Neutrophil (primary cell): ENCODE measurements around the gene CCR6.

Experiments used
- H3K27ac ChIP-seq: fragments of 200-600 bp; sonication (generic); 2 replicates; pipeline ENCODE4 v1.5.1; 2016; ENCODE audit warnings: mild to moderate bottlenecking, moderate library complexity
- H3K27me3 ChIP-seq: fragments of 200-600 bp; sonication (generic); 2 replicates; pipeline ENCODE4 v1.6.0; 2016; ENCODE audit warnings: mild to moderate bottlenecking
- H3K36me3 ChIP-seq: fragments of 200-600 bp; sonication (generic); 2 replicates; pipeline ENCODE4 v1.5.1; 2017
- H3K4me1 ChIP-seq, 2 experiments: fragments of 200-600 bp in 1 of 2; sonication (generic) in 1 of 2; 1 replicate in 1 of 2; 2 replicates in 1 of 2; pipeline versions ENCODE4 v1.5.1 to v1.6.1; 2013 to 2016; ENCODE audit warnings: low read depth in 1 of 2, low read length in 1 of 2, mild to moderate bottlenecking in 1 of 2, moderate library complexity in 1 of 2; ENCODE audit not compliant: control insufficient read depth in 1 of 2, insufficient read depth in 1 of 2
- H3K4me3 ChIP-seq, 2 experiments: fragments of 200-600 bp in 1 of 2; sonication (generic) in 1 of 2; 1 replicate in 1 of 2; 2 replicates in 1 of 2; pipeline ENCODE4 v1.5.1; 2013 to 2016; ENCODE audit warnings: low read depth in 1 of 2, low read length in 1 of 2, mild to moderate bottlenecking in 1 of 2, moderate library complexity in 1 of 2
- H3K9me3 ChIP-seq: fragments of 200-600 bp; sonication (generic); 2 replicates; pipeline ENCODE4 v1.5.1; 2016
- CTCF ChIP-seq: fragments of 200-600 bp; sonication (generic); IDR thresholded peaks from 2 replicates; pipeline ENCODE4 v1.5.1; 2016; ENCODE audit warnings: antibody characterized with exemption

Gene CCR6

GRCh38 chr6:167121335-167121841 lies 1.5 kb upstream of the CCR6 start:
- TF ChIP-seq CTCF = no peak
- no peaks in the 10 kb centered on the region for H3K9me3 ChIP-seq
- H3K4me1 ChIP-seq = peaks cover 0 to 3% of the 10 kb centered on the region in 2 experiments
- no peaks in the 10 kb centered on the region for H3K36me3 ChIP-seq
- H3K27me3 ChIP-seq = no peaks in the 10 kb centered on the region
- no peak overlapping the region for H3K27ac ChIP-seq
- H3K4me3 ChIP-seq = no peak overlapping the region

- Histone ChIP-seq H3K9me3 (no peaks in the 10 kb centered on the region), H3K27ac (no peak overlapping the region), H3K4me1 (peaks cover 0 to 3% of the 10 kb centered on the region in 2 experiments), H3K4me3 (no peak overlapping the region), H3K36me3 (no peaks in the 10 kb centered on the region), H3K27me3 (no peaks in the 10 kb centered on the region)
- TF ChIP-seq CTCF = no peak
Observed at GRCh38 chr6:167122041-167122826, 662 bp upstream of the CCR6 start.

- H3K27me3 ChIP-seq = no peaks in the 10 kb centered on the region
- H3K9me3 ChIP-seq = no peaks in the 10 kb centered on the region
- no peak overlapping the region for H3K27ac ChIP-seq
- TF ChIP-seq CTCF = no peak
- H3K36me3 ChIP-seq = no peaks in the 10 kb centered on the region
- peaks cover 0 to 3% of the 10 kb centered on the region in 2 experiments for H3K4me1 ChIP-seq
- H3K4me3 ChIP-seq = no peak overlapping the region
Observed at GRCh38 chr6:167124753-167125152, 1.9 kb downstream of the CCR6 start.

GRCh38 chr6:167125410-167125809 lies 2.5 kb downstream of the CCR6 start:
- Histone ChIP-seq H3K27ac (no peak overlapping the region), H3K4me1 (peaks cover 0 to 3% of the 10 kb centered on the region in 2 experiments), H3K9me3 (no peaks in the 10 kb centered on the region), H3K36me3 (no peaks in the 10 kb centered on the region), H3K4me3 (no peak overlapping the region), H3K27me3 (no peaks in the 10 kb centered on the region)
- TF ChIP-seq CTCF = no peak

GRCh38 chr6:167125855-167126349 lies 3.0 kb downstream of the CCR6 start:
- no peaks in the 10 kb centered on the region for H3K27me3 ChIP-seq
- H3K36me3 ChIP-seq = no peaks in the 10 kb centered on the region
- TF ChIP-seq CTCF = no peak
- H3K4me3 ChIP-seq = no peak overlapping the region
- H3K27ac ChIP-seq = no peak overlapping the region
- peaks cover 0 to 3% of the 10 kb centered on the region in 2 experiments for H3K4me1 ChIP-seq
- no peaks in the 10 kb centered on the region for H3K9me3 ChIP-seq
